GM15510 (cell line): ENCODE results near the gene TCF15.

ENCODE experiments used
- POLR2A ChIP-seq: IDR thresholded peaks from 3 replicates; pipeline ENCODE4 v1.6.1; 2011; ENCODE audit warnings: borderline replicate concordance; ENCODE audit not compliant: insufficient read length; ENCODE audit errors: extremely low read depth

Gene TCF15

GRCh38 chr20:560680-561079, 49.4 kb downstream of the TCF15 start:
- TF ChIP-seq POLR2A, result no peak

- TF ChIP-seq POLR2A, result no peak
Observed at GRCh38 chr20:558117-558516, 52.0 kb downstream of the TCF15 start.

- TF ChIP-seq POLR2A, result no peak
Observed at GRCh38 chr20:556984-557383, 53.1 kb downstream of the TCF15 start.

- no peak for TF ChIP-seq POLR2A
Observed at GRCh38 chr20:555976-556385, 54.1 kb downstream of the TCF15 start.
